ENCODE measurements around the gene PPP6R2.

DNA sequence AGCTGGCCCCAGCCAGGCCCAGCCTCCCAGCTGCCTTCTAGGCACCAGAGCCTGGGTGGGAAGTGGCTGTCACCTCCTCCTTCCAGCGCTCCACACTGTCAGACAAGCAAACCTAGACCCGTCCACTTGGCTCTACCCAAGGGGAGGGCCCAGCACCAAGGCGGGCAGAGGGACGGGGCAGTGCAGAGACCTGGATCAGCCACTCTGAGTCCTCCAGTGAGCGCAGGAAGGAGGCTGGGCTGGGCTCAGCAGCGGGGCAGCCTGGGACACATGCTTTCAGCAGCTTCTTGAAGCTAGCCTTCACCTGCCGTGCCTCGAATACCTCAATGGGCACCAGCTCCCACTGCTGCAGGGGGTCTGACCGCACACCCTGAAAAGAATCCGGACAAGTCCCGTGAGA, 112.9 kb downstream of the PPP6R2 start:
- TF ChIP-seq POLR2A (IDR thresholded peaks at IDR 0.05) (no peak), CTCF (IDR thresholded peaks at IDR 0.05) (no peak), EP300 (IDR thresholded peaks at IDR 0.05) (no peak)
